Measurements from ENCODE around the gene BBX. TPM values are rescaled to one million over a fixed set of nuclear protein-coding genes. Genes with fewer than 3 reads are reported as not detected.
A peak's percentile ranks its signal among the peaks of the same experiment; 100 is the strongest.

The BBX gene
- total and polyA plus RNA-seq, 2 of the 13 experiments (the other 11 are each of a cell fraction or from before 2014, with no cell fraction given): 13.7 to 23.2 TPM

GRCh38 chr3:107850681-107851080, 327.9 kb downstream of the BBX start (continued):
- TF ChIP-seq, protein P1, sequence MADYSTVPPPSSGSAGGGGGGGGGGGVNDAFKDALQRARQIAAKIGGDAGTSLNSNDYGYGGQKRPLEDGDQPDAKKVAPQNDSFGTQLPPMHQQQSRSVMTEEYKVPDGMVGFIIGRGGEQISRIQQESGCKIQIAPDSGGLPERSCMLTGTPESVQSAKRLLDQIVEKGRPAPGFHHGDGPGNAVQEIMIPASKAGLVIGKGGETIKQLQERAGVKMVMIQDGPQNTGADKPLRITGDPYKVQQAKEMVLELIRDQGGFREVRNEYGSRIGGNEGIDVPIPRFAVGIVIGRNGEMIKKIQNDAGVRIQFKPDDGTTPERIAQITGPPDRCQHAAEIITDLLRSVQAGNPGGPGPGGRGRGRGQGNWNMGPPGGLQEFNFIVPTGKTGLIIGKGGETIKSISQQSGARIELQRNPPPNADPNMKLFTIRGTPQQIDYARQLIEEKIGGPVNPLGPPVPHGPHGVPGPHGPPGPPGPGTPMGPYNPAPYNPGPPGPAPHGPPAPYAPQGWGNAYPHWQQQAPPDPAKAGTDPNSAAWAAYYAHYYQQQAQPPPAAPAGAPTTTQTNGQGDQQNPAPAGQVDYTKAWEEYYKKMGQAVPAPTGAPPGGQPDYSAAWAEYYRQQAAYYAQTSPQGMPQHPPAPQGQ (CRISPR knock-in tag; IDR thresholded peaks at IDR 0.05; ENCODE audit: borderline replicate concordance): no peak
- TF ChIP-seq, protein P2, sequence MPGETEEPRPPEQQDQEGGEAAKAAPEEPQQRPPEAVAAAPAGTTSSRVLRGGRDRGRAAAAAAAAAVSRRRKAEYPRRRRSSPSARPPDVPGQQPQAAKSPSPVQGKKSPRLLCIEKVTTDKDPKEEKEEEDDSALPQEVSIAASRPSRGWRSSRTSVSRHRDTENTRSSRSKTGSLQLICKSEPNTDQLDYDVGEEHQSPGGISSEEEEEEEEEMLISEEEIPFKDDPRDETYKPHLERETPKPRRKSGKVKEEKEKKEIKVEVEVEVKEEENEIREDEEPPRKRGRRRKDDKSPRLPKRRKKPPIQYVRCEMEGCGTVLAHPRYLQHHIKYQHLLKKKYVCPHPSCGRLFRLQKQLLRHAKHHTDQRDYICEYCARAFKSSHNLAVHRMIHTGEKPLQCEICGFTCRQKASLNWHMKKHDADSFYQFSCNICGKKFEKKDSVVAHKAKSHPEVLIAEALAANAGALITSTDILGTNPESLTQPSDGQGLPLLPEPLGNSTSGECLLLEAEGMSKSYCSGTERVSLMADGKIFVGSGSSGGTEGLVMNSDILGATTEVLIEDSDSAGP (CRISPR knock-in tag; IDR thresholded peaks at IDR 0.05; ENCODE audit: borderline replicate concordance): no peak
- TF ChIP-seq ZNF703 (CRISPR knock-in tag; IDR thresholded peaks at IDR 0.05; ENCODE audit: borderline replicate concordance) (no peak), ATF7-NPFF (CRISPR knock-in tag; IDR thresholded peaks at IDR 0.05; ENCODE audit: low read depth) (no peak), ZNF256 (CRISPR knock-in tag; conservative IDR thresholded peaks at IDR 0.05) (no peak), ZNF564 (CRISPR knock-in tag; IDR thresholded peaks at IDR 0.05) (no peak), ZFP90 (CRISPR knock-in tag; IDR thresholded peaks at IDR 0.05; ENCODE audit: borderline replicate concordance) (no peak), MAF1 (CRISPR knock-in tag; IDR thresholded peaks at IDR 0.05; ENCODE audit: borderline replicate concordance) (no peak), HOXD1 (CRISPR knock-in tag; IDR thresholded peaks at IDR 0.05) (peak; percentile 68; the same call in 1 of the 2 replicates), PHF5A (CRISPR knock-in tag; IDR thresholded peaks at IDR 0.05; ENCODE audit: low read depth, unreplicated experiment) (no peak), SP5 (CRISPR knock-in tag; IDR thresholded peaks at IDR 0.05; ENCODE audit: borderline replicate concordance, low read depth) (no peak), DNMT1 (CRISPR knock-in tag; IDR thresholded peaks at IDR 0.05) (no peak), HOXA5 (CRISPR knock-in tag; IDR thresholded peaks at IDR 0.05) (0 out of 2 replicates have a peak, but pooled peaks have one; percentile 52), TCF7 (IDR thresholded peaks at IDR 0.05; ENCODE audit: low read depth) (0 out of 2 replicates have a peak, but pooled peaks have one; percentile 15)
- TF ChIP-seq, protein P3, sequence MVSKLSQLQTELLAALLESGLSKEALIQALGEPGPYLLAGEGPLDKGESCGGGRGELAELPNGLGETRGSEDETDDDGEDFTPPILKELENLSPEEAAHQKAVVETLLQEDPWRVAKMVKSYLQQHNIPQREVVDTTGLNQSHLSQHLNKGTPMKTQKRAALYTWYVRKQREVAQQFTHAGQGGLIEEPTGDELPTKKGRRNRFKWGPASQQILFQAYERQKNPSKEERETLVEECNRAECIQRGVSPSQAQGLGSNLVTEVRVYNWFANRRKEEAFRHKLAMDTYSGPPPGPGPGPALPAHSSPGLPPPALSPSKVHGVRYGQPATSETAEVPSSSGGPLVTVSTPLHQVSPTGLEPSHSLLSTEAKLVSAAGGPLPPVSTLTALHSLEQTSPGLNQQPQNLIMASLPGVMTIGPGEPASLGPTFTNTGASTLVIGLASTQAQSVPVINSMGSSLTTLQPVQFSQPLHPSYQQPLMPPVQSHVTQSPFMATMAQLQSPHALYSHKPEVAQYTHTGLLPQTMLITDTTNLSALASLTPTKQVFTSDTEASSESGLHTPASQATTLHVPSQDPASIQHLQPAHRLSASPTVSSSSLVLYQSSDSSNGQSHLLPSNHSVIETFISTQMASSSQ (IDR thresholded peaks at IDR 0.05; ENCODE audit: low read depth): no peak
- TF ChIP-seq, protein P3 (CRISPR knock-in tag; IDR thresholded peaks at IDR 0.05; ENCODE audit: borderline replicate concordance): no peak
- TF ChIP-seq, protein P4, sequence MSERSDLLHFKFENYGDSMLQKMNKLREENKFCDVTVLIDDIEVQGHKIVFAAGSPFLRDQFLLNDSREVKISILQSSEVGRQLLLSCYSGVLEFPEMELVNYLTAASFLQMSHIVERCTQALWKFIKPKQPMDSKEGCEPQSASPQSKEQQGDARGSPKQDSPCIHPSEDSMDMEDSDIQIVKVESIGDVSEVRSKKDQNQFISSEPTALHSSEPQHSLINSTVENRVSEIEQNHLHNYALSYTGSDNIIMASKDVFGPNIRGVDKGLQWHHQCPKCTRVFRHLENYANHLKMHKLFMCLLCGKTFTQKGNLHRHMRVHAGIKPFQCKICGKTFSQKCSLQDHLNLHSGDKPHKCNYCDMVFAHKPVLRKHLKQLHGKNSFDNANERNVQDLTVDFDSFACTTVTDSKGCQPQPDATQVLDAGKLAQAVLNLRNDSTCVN (CRISPR knock-in tag; IDR thresholded peaks at IDR 0.05; ENCODE audit: borderline replicate concordance): no peak
